A549 (cell line): ENCODE data around the gene EDNRB. TPM values are rescaled to one million over a fixed set of nuclear protein-coding genes. Genes with fewer than 3 reads are reported as not detected.

Experiments used
- ATAC-seq, 2 experiments: fragments of 200-7000 bp in 1 of 2; fragments of >200 bp in 1 of 2; cut with Nextera tagmentation in 1 of 2; cut with Tn5 transposase in 1 of 2; 3 replicates each; pipeline versions ENCODE4 v1.8.0 to v1.9.1; 2018 to 2020; ENCODE audit warnings: mild to moderate bottlenecking in 1 of 2, moderate library complexity in 1 of 2
- CTCF ChIA-PET: fragments of 300-600 bp; sonication (Branson Sonifier 250); formaldehyde crosslinking; extraction: SDS; loops from one replicate; lab custom pipeline; 2021; ENCODE audit warnings: antibody characterized with exemption, inconsistent platforms; lab: Yijun Ruan, JAX
- POLR2A ChIA-PET: fragments of 350-600 bp; formaldehyde crosslinking; extraction: SDS; loops from one replicate; lab custom pipeline; 2021; ENCODE audit warnings: antibody characterized with exemption, inconsistent platforms; lab: Yijun Ruan, JAX
- DNase-seq, 2 experiments: peaks; one replicate each; pipeline versions ENCODE4 v3.0.0 to v3.0.0-alpha.2; 2011 to 2016; ENCODE audit warnings: low read depth in 1 of 2, low spot score in 1 of 2
- FAIRE-seq: peaks from 2 replicates; lab custom pipeline; 2011; peaks lifted over from hg19 to GRCh38; lab: Jason Lieb, UNC
- H3K27ac ChIP-seq, 2 experiments: fragments of >200 bp; sonication (Bioruptor Twin); formaldehyde crosslinking; 3 replicates each; pipeline ENCODE4 v1.5.1; 2016 to 2017
- H3K4me1 ChIP-seq: fragments of >200 bp; sonication (Bioruptor Twin); formaldehyde crosslinking; 3 replicates; pipeline ENCODE4 v1.6.1; 2016
- H3K4me2 ChIP-seq: fragments of >200 bp; sonication (Bioruptor Twin); formaldehyde crosslinking; 3 replicates; pipeline ENCODE4 v1.6.1; 2016
- H3K4me3 ChIP-seq: fragments of >200 bp; sonication (Bioruptor Twin); formaldehyde crosslinking; 3 replicates; pipeline ENCODE4 v1.5.1; 2016
- H3K9me3 ChIP-seq: fragments of >200 bp; sonication (Bioruptor Twin); formaldehyde crosslinking; 3 replicates; pipeline ENCODE4 v1.6.1; 2016
- CHD4 ChIP-seq: fragments of 200-600 bp; sonication (generic); IDR thresholded peaks from 2 replicates; pipeline ENCODE4 v1.6.1; 2016; ENCODE audit warnings: antibody characterized with exemption, mild to moderate bottlenecking, borderline replicate concordance
- CTCF ChIP-seq: fragments of >200 bp; sonication (Bioruptor Twin); formaldehyde crosslinking; IDR thresholded peaks from 3 replicates; pipeline ENCODE4 v1.5.1; 2016
- EP300 ChIP-seq, 2 experiments: fragments of >200 bp; sonication (Bioruptor Twin); formaldehyde crosslinking; IDR thresholded peaks; 2 replicates in 1 of 2; 3 replicates in 1 of 2; pipeline ENCODE4 v1.6.1; 2016 to 2017
- FOXS1 ChIP-seq: fragments of 250-450 bp; sonication (Bioruptor Pico); IDR thresholded peaks from 2 replicates; pipeline ENCODE4 v1.5.0; 2020; ENCODE audit warnings: mild to moderate bottlenecking, moderate library complexity
- HES2 ChIP-seq: fragments of >200 bp; sonication (Bioruptor Twin); formaldehyde crosslinking; IDR thresholded peaks from 2 replicates; pipeline ENCODE4 v1.6.1; 2016
- HOXB13 ChIP-seq: fragments of 250-450 bp; sonication (Bioruptor Pico); IDR thresholded peaks from 2 replicates; pipeline ENCODE4 v1.5.0; 2020; ENCODE audit warnings: low read depth, mild to moderate bottlenecking, moderate library complexity
- HOXB5 ChIP-seq: fragments of 250-450 bp; sonication (Bioruptor Pico); IDR thresholded peaks from 2 replicates; pipeline ENCODE4 v1.5.0; 2020; ENCODE audit warnings: mild to moderate bottlenecking, moderate library complexity
- PBX3 ChIP-seq: IDR thresholded peaks from 2 replicates; pipeline ENCODE4 v1.6.1; 2012
- PHF8 ChIP-seq: fragments of 200-600 bp; sonication (generic); IDR thresholded peaks from 2 replicates; pipeline ENCODE4 v1.6.1; 2016; ENCODE audit warnings: low read depth, mild to moderate bottlenecking, antibody characterized with exemption, moderate library complexity, borderline replicate concordance
- POLR2A ChIP-seq: IDR thresholded peaks from 2 replicates; pipeline ENCODE4 v1.6.1; 2012; ENCODE audit warnings: mild to moderate bottlenecking, low read length
- POLR2AphosphoS2 ChIP-seq: conservative IDR thresholded peaks from 2 replicates; pipeline ENCODE4 v1.6.1; 2012; ENCODE audit warnings: low read length, improper control_type of control experiment, inconsistent platforms
- RAD21 ChIP-seq, 2 experiments: fragments of >200 bp in 1 of 2; sonication (Bioruptor Twin) in 1 of 2; formaldehyde crosslinking in 1 of 2; IDR thresholded peaks in 1 of 2; conservative IDR thresholded peaks in 1 of 2; 2 replicates in 1 of 2; 3 replicates in 1 of 2; pipeline ENCODE4 v1.6.1; 2012 to 2018; ENCODE audit warnings: inconsistent platforms in 1 of 2
- RCOR1 ChIP-seq: fragments of 150-350 bp; IDR thresholded peaks from 2 replicates; pipeline ENCODE4 v1.6.1; 2014; ENCODE audit warnings: antibody characterized with exemption, low read length, low read depth
- SMC3 ChIP-seq: fragments of >200 bp; sonication (Bioruptor Twin); formaldehyde crosslinking; IDR thresholded peaks from 3 replicates; pipeline ENCODE4 v1.6.1; 2018; ENCODE audit warnings: inconsistent platforms
- TFCP2L1 ChIP-seq: fragments of 250-450 bp; sonication (Bioruptor Pico); IDR thresholded peaks from 2 replicates; pipeline ENCODE4 v1.5.0; 2021; ENCODE audit warnings: mild to moderate bottlenecking
- ZFP36 ChIP-seq: fragments of 450-650 bp; IDR thresholded peaks from 2 replicates; pipeline ENCODE4 v1.6.1; 2014; ENCODE audit warnings: borderline replicate concordance; ENCODE audit not compliant: partially characterized antibody
- WGBS: methylation state at CpG from one replicate; pipeline ENCODE4 v1.1.6; 2017; ENCODE audit errors: missing lambda C conversion rate; 5-methylcytosine and 5-hydroxymethylcytosine counted together
- polyA plus RNA-seq, 4 experiments: library from polyadenylated mRNA; depleted of rRNA in 3 of 4; stranded (reverse); fragments of >200 nt; fragmentation: RNase III in 1 of 4; extraction: RNeasy Plus Mini Kit Qiagen cat#74134 plus additional on column Dnase treatment in 1 of 4; gene quantifications; 2 replicates in 3 of 4; 3 replicates in 1 of 4; pipeline ENCODE4 v1.2.3, GENCODE V29; 2011 to 2017
- TF ChIP-seq, protein P1 (sequence below): fragments of 250-450 bp; sonication (Bioruptor Pico); IDR thresholded peaks from 2 replicates; pipeline ENCODE4 v1.5.0; 2020; ENCODE audit warnings: low read depth, mild to moderate bottlenecking, moderate library complexity
- TF ChIP-seq, protein P2 (sequence below): fragments of 250-450 bp; sonication (Bioruptor Pico); IDR thresholded peaks from 2 replicates; pipeline ENCODE4 v1.5.0; 2021; ENCODE audit warnings: mild to moderate bottlenecking, moderate library complexity, borderline replicate concordance

Gene EDNRB
- polyA plus RNA-seq, 2 of the 4 experiments (the other 2 are of a cell fraction), result not detected

GRCh38 chr13:77916488-77916887, 2.1 kb downstream of the EDNRB start (continued):
- TF ChIP-seq CHD4, result no peak
- TF ChIP-seq HES2, result no peak
- no peak for TF ChIP-seq SMC3
- no peak for TF ChIP-seq RAD21 (conservative IDR thresholded peaks at IDR 0.05 in 1 of 2, IDR thresholded peaks at IDR 0.05 in 1 of 2)

- POLR2A ChIA-PET, result no interaction called here
- H3K4me2 ChIP-seq, result no peak overlapping the region
- no peak for DNase-seq
- no peak for FAIRE-seq
- TF ChIP-seq HOXB5 (CRISPR knock-in tag), result no peak
- TF ChIP-seq, protein P1, sequence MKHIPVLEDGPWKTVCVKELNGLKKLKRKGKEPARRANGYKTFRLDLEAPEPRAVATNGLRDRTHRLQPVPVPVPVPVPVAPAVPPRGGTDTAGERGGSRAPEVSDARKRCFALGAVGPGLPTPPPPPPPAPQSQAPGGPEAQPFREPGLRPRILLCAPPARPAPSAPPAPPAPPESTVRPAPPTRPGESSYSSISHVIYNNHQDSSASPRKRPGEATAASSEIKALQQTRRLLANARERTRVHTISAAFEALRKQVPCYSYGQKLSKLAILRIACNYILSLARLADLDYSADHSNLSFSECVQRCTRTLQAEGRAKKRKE (CRISPR knock-in tag), result no peak
- no peak for ATAC-seq
- WGBS, result 82% methylated on average over 1 of the region's 1 CpG
- no peaks in the 10 kb centered on the region for H3K9me3 ChIP-seq
- no peak overlapping the region for H3K4me3 ChIP-seq
- no peaks in the 10 kb centered on the region for H3K4me1 ChIP-seq
- CTCF ChIA-PET, result no interaction called here
- H3K27ac ChIP-seq, result no peak overlapping the region
These were observed 2.9 kb downstream of the EDNRB start for GRCh38 chr13:77915686-77916085.

DNA sequence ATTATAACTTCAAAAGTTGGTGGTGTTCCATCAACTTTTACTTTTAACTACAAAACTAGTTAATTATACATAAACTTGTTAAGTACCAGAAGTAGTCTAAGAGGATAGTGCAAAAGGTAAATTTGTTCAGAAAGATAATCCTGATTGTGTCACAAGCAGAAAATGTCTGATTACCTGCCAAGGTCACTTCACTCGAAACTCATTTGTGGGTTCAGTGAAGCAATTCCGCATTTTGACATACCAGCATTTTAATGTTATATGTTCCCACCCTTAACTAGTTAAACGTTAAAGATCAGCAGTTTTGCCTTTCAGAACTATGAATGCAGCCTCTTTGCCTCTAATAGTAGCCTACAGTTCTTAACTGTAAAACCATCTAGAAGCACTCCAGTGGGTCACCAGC, 5.6 kb downstream of the EDNRB start:
- Histone ChIP-seq H3K4me3 (no peak overlapping the region), H3K4me2 (no peak overlapping the region)
- DNase-seq (no peak), FAIRE-seq (no peak)
- TF ChIP-seq POLR2A (no peak), RCOR1 (no peak), CTCF (no peak), PHF8 (no peak), POLR2AphosphoS2 (no peak), PBX3 (no peak), HOXB13 (CRISPR knock-in tag) (no peak), EP300 (IDR thresholded peaks at IDR 0.05) (no peak), TFCP2L1 (no peak), FOXS1 (no peak), ZFP36 (no peak)
- TF ChIP-seq, protein P2, sequence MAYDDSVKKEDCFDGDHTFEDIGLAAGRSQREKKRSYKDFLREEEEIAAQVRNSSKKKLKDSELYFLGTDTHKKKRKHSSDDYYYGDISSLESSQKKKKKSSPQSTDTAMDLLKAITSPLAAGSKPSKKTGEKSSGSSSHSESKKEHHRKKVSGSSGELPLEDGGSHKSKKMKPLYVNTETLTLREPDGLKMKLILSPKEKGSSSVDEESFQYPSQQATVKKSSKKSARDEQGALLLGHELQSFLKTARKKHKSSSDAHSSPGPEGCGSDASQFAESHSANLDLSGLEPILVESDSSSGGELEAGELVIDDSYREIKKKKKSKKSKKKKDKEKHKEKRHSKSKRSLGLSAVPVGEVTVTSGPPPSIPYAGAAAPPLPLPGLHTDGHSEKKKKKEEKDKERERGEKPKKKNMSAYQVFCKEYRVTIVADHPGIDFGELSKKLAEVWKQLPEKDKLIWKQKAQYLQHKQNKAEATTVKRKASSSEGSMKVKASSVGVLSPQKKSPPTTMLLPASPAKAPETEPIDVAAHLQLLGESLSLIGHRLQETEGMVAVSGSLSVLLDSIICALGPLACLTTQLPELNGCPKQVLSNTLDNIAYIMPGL (CRISPR knock-in tag), result no peak
- TF ChIP-seq, all 56 proteins: peak for 0
- POLR2A ChIA-PET, result no interaction called here
- no peaks in the 10 kb centered on the region for H3K4me1 ChIP-seq
- no peaks in the 10 kb centered on the region for H3K9me3 ChIP-seq
- CTCF ChIA-PET, result no interaction called here
- H3K27ac ChIP-seq, result no peak overlapping the region
- WGBS, result 23% methylated on average over 3 of the region's 3 CpGs
- no peak for ATAC-seq
